ENCODE measurements around the gene GAA. TPM values are rescaled to one million over a fixed set of nuclear protein-coding genes. Genes with fewer than 3 reads are reported as not detected.

The GAA gene
- total and polyA plus RNA-seq, 2 of the 8 experiments (the other 6 are each of a cell fraction or from before 2014, with no cell fraction given) = 14.8 to 30.0 TPM

- Histone ChIP-seq H3K79me2 (ENCODE audit: control insufficient read depth in 1 of 2, insufficient read depth in 2 of 2, low read length in 2 of 2) (no peaks in the 10 kb centered on the region), H4K20me1 (replicated peaks in 1 of 2; ENCODE audit: control insufficient read depth in 1 of 2, insufficient read depth in 2 of 2, low read length in 2 of 2) (no peaks in the 10 kb centered on the region), H3K56ac (replicated peaks; ENCODE audit: insufficient read length, low read depth, low read length) (no peak overlapping the region), H2AFZ (ENCODE audit: low read length) (no peak overlapping the region), H2AK5ac (ENCODE audit: low read depth, low read length) (no peak overlapping the region), H3K9me3 (ENCODE audit: insufficient read depth in 2 of 2, low read depth in 1 of 2, low read length in 1 of 2) (no peaks in the 10 kb centered on the region), H3K4ac (replicated peaks; ENCODE audit: insufficient read length, low read depth, low read length) (no peak overlapping the region), H3K18ac (ENCODE audit: extremely low read depth, low read length) (no peak overlapping the region), H3K27me3 (replicated peaks in 1 of 4; ENCODE audit: control insufficient read depth in 3 of 4, extremely low read depth in 1 of 4, insufficient read depth in 3 of 4, low read length in 3 of 4) (no peaks in the 10 kb centered on the region), H3K4me3 (ENCODE audit: extremely low read depth in 1 of 4, insufficient read depth in 2 of 4, low read depth in 3 of 4, low read length in 4 of 4) (no peak overlapping the region), H3K9ac (replicated peaks in 1 of 4; ENCODE audit: extremely low read depth in 1 of 4, low read depth in 3 of 4, low read length in 3 of 4) (no peak overlapping the region), H2BK20ac (ENCODE audit: low read length) (no peak overlapping the region), H2BK15ac (ENCODE audit: low read length) (no peak overlapping the region), H3K23me2 (ENCODE audit: low read depth, low read length) (no peaks in the 10 kb centered on the region), H4K5ac (ENCODE audit: insufficient read length, low read depth, low read length) (no peak overlapping the region), H3K4me2 (ENCODE audit: insufficient read depth in 1 of 2, low read depth in 2 of 2, low read length in 2 of 2) (no peak overlapping the region), H3K36me3 (ENCODE audit: control insufficient read depth in 2 of 4, insufficient read depth in 4 of 4, low read length in 3 of 4) (no peaks in the 10 kb centered on the region), H2BK12ac (ENCODE audit: low read depth, low read length) (no peak overlapping the region), H4K91ac (replicated peaks; ENCODE audit: insufficient read length, low read length) (no peak overlapping the region), H3K4me1 (replicated peaks in 1 of 4; ENCODE audit: control insufficient read depth in 3 of 4, insufficient read depth in 4 of 4, low read length in 3 of 4) (peaks cover 0 to 4% (median 1%) of the 10 kb centered on the region in 4 experiments; a peak in 4 of 7 replicates), H4K8ac (ENCODE audit: extremely low read depth, insufficient read depth, low read length) (no peak overlapping the region; the same call in 1 of the 2 replicates), H3K23ac (ENCODE audit: insufficient read length) (no peak overlapping the region), H2BK120ac (replicated peaks; ENCODE audit: low read depth, low read length) (no peak overlapping the region), H3K79me1 (ENCODE audit: low read depth, low read length) (no peaks in the 10 kb centered on the region), H2BK5ac (ENCODE audit: low read depth, low read length) (no peak overlapping the region), H3K27ac (ENCODE audit: low read depth, low read length) (no peak overlapping the region), H3K14ac (ENCODE audit: insufficient read length) (no peak overlapping the region)
- TF ChIP-seq TAF1 (IDR thresholded peaks at IDR 0.05; ENCODE audit: low read depth, low read length) (no peak), KDM4A (IDR thresholded peaks at IDR 0.05; ENCODE audit: low read depth, low read length, severe bottlenecking) (no peak)
- CTCF ChIA-PET (ENCODE audit: partially characterized antibody) = interaction anchor here (0.6 to 3.3 kb wide), 14 partner anchors 9 to 251 kb away, joined by 3 to 20 read pairs (median 4); partner anchors contain the start of gene GAA
- 81% methylated on average over 11 of the region's 11 CpGs; no CpG with 5 or more reads in 1 of the 2 experiments for WGBS, 2 experiments (ENCODE audit: extremely low coverage in 1 of 2, insufficient coverage in 1 of 2, insufficient read length in 1 of 2, insufficient replicate concordance in 2 of 2, low coverage in 1 of 2, low lambda C conversion rate in 2 of 2, missing lambda C conversion rate in 1 of 2)
- DNase-seq (ENCODE audit: low read depth in 1 of 2, low spot score in 2 of 2) = no peak
- no peak for FAIRE-seq
- POLR2A ChIA-PET (ENCODE audit: partially characterized antibody) = interaction anchor here (1.3 to 2.2 kb wide), 3 partner anchors 18 to 38 kb away, joined by 3 to 8 read pairs (median 7); no protein-coding TSS in a partner anchor
These were observed 14.8 kb upstream of the GAA start for GRCh38 chr17:80086616-80087015.
